ENCODE measurements around the gene KDSR.

Gene KDSR

DNA sequence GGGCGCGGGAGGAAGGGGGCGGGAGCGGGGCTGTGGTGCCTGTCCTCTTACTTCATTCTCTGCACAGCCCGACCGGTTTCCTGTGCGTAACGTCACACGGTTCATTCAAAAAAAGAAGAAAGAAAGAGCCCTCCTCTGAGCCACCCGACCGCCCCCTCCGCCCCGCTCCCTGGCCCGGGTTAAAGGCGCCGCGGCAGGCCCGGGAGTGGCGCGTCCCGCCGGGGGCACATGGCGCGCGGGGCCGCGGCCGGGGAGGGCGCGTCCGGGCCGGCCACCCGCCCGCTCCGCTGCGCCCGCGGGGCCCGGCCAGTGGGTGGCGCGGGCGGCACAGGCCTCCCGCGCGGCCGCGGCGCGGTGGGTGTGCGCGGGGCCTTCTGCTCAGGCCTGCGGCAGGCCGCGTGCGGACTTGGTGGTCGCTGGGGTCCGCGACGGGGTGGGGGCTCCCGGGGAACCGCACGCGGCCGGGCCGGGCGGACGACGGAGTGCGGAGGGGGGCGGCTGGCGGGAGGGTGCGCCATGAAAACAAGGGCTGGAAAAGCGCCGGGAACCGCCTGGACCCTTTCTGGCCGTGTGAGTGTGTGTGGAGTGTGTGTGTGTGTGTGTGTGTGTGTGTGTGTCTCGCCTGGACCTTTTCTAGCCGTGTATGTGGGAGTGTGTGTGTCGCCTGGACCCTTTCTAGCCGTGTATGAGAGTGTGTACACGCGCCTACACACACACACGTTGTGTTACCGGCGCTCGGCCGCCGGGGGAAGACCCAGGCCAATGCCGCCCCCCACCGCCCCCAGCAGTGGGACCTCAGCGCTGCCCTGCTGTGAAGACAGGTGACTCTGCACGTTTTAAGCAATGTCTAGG lies 46.7 kb downstream of the KDSR start:
- peak; percentile 79 for DNase-seq (ENCODE audit: low read depth)

DNA sequence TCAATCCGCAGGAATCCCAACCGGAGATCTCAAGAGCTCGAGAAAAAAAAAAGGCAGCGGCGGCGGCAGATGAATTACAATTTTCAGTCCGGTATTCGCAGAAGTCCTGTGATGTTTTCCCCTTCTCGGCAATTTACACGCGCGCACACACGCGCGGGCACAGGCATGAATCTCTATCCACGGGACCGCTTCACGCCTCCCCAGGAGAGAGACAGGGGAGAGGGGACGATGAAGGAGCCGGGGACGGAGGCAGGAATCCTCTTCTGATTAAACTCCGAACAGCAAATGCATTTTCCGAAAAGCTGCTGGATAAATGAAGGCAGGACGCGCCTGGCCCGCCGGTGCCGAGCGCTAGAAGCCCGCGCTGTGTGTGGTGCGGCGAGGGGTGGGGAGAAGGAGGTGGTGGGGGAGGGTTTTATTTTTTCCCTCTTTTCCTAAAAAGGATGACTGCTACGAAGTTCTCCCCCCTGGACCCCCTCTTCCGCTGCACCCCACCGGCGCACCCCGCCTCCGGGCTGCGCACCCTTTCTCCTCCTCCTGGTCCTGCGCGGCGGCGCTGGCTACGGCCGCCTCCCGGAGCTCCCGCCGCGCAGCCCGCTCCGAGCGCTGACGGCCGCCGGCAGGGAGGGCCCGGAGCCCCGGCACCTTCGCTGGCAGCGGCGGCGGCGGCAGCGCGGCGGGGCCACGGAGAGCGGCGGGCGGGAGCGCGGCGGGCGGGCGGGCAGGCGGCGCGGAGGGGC lies 47.5 kb downstream of the KDSR start, which contains the start of gene BCL2:
Gene BCL2, minus strand, starts transcription at position 387 of the 740 bp plus-strand sequence.
- DNase-seq (ENCODE audit: low read depth): no peak

DNA sequence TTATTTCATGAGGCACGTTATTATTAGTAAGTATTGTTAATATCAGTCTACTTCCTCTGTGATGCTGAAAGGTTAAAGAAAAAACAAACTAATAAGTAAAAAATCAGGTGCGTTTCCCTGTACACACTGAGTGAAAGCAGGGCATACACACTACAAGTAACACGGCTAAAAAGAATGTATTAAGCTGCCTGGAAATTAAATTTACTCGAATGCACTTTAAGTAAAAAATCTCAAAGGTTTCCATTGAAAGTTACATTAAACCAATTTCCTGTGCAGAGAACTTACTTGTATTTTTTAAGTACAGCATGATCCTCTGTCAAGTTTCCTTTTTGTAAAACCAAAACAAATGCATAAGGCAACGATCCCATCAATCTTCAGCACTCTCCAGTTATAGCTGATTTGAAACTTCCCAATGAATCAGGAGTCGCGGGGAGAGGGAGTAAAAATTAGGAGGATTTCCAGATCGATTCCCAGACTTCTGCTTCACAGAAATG lies 48.1 kb downstream of the KDSR start:
- no peak for DNase-seq (ENCODE audit: low read depth)

DNA sequence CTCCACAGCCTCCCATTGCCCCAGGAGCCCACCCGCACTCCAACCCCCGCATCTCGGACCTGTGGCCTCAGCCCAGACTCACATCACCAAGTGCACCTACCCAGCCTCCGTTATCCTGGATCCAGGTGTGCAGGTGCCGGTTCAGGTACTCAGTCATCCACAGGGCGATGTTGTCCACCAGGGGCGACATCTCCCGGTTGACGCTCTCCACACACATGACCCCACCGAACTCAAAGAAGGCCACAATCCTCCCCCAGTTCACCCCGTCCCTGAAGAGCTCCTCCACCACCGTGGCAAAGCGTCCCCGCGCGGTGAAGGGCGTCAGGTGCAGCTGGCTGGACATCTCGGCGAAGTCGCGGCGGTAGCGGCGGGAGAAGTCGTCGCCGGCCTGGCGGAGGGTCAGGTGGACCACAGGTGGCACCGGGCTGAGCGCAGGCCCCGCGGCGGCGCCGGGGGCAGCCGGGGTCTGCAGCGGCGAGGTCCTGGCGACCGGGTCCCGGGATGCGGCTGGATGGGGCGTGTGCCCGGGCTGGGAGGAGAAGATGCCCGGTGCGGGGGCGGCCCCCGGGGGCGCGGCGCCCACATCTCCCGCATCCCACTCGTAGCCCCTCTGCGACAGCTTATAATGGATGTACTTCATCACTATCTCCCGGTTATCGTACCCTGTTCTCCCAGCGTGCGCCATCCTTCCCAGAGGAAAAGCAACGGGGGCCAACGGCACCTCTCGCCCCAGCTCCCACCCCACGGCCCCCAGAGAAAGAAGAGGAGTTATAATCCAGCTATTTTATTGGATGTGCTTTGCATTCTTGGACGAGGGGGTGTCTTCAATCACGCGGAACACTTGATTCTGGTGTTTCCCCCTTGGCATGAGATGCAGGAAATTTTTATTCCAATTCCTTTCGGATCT lies 48.8 kb downstream of the KDSR start:
- DNase-seq (ENCODE audit: low read depth): peak; percentile 66

DNA sequence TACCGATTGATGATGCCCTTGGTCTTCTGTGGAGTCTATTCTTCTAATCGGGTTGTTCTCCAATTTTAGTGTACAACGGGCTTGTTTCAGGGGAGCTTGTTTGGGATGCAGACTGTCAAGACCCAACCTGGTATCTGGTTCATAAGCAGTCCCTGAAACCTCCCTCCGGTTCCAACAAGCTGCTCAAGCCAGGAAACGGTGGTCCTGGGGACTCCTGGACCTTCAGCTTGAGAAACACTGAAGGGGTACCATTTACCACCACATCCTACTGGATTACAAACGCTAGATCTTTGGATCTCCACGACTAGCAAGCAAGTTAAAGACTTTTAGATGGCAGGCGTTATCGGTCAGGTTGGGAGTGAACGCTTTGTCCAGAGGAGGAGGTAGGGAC lies 49.5 kb downstream of the KDSR start:
- DNase-seq (ENCODE audit: low read depth): no peak

DNA sequence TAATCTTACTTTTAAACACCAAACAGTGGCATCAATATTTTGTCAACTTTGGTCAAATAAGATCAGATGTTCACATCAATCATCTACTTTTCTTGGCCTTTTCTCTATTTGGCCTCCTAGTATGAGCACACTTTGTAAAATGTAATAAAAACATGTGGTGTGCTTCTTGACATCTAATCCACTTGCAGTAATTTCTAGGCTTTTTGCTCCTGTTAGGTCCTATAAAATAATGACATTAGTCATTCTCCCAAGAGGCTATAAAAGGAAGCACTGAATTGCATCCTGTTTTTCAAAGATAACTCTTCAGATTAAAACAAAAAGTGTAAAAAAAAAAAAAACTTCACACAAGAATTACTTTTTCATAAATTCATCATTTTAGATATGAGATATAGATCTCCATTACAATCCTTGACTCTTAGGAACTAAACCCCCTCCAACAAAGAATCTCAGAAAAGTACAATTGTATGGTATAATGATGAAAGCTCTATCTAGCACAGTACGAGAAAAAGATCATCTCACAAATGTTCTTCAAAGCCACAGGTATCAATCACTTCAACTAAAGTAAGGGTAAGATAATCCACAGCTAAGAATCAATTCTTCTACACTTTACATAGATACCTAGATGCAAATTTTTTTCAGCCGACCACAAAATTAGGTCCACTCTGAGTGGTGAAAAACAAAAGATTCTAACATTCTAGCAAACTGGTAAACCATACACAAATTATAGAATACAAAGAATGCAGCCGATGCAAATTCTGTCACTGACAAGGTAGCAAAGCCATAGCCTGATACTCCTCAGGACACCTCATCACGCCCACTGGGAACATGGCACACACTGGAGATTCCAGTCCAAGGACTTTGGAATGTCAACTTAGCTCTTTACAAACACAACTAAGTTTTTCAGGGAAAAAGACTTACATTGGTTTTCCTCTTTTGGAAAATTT lies 50.1 kb downstream of the KDSR start:
- DNase-seq (ENCODE audit: low read depth): no peak

DNA sequence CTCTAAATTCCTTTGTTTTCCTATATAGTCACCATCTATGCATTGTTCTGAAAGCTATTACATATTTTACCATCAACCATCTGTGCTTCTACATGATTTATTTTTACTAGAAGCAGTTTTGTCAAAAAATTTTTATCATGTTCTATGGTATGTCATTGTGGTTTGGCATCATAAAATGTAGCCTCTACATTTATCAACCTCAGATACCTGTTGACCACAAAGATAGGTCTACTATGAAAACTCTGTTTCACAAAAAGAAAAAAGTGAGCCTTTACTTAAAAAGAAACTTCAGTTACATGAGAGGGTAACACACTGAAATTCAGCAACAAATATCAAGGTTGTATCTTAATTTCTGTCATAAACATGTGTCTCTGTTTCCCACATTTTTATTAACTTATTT lies 51.1 kb downstream of the KDSR start:
- DNase-seq (ENCODE audit: low read depth): no peak

DNA sequence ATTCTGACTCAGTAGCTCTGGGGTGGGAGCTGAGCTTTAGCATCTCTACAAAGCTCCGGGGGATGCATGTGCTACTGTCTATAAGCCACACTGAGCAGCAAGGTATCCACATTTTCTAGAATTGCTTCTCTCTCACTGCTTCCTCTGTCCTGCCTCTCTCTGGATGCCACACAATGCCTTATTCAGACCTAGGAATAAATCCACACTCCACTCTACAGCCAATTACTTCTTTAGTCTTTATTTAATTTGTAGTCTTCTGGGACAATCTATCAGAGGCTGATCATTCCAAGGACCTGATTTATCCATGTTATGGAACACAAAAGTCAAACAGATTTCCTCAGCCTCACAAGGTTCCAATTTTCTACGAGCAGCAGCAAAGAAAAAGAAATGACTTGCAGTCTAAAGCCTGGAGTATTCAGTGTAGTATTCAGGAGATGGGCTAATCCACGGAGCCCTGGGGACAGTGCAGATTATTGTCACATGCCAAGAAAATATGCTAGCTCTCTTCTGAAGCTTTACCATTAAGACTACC lies 51.8 kb downstream of the KDSR start:
- no peak for DNase-seq (ENCODE audit: low read depth)

DNA sequence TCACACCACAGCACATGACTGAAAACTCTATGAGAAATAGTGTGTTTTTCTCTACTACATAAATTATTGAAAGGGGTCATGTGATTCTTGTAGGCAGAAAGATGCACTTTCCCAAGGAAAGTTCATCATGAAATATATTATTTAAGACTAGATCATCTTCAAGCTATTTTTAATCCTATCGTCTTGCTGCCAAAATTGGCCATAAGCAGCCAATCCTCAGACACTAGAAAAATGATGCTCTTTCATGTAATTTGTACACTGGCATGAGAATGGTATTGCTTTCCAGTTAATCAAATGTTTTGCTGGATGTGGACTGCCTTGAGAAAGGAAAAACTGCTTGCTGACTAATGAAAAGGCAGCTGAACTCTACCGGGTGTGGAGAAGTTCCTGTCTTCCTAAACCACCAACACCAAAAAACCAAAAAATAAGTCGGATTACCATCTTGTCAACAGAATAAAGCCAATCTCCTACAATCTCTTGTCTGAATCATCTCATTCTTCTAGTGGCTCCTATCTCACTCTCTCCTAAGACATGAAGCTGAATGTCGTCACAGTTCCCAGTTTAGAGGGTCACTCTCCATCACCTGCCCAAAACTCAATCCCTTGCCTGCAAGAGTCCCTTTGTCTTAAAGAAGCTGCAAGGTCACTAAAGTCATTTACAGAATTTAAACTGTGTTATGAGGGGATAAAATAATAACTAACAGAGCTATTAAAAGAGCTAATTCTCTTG lies 52.8 kb downstream of the KDSR start:
- DNase-seq (ENCODE audit: low read depth): no peak

DNA sequence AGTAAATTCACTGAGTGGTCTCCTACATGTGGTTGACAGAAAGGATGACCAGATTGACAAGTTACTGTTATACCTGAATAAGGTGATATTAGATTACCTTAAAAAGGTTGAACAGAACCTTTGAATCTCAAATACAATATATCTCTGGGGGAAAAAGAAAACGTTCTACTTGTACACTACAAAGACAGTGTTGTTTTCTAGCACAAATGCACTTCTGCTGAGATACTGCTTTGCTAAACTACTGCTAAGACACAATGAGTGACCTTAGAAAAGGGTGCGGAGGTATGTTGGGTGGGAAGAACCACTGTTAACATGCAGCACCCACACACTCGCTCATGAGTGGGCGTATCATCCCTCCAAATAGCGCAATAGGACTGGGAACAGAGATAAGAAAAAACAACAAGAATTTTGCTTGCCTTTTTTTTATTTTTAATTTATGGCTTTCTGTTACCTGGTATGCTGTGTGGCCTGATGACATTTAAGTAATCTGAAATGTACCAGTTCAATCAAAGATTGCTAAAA lies 53.5 kb downstream of the KDSR start:
- no peak for DNase-seq (ENCODE audit: low read depth)

DNA sequence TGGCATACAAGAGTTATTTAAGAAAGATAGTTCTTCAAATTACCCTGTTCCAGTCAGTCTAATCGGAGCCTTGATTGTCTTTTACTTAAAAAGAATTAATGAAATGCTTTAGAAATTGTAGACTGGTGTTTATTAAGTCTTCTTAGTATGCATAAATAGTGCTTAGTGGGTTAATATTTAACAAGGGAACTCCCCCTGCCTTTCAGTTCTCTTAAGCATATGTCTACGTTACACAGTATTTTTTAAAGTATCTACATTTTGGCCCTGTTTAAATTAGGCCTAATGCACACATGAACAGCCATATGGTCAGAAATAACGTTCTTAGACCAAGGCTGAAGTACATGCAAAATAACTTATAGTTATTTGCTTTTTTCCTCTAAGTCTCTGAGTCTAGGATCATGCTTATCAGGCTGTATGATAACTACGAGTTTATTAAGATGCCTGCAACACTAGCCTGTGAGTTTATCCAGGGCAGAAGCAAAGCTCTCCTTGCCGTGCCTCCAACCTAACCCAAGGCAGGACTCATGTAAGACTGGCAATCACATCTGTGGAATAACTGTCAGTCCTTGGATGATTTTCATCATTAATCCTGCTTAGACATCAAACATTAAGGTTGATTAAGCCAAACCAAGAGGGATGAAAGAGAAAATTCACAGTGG lies 54.1 kb downstream of the KDSR start:
- no peak for DNase-seq (ENCODE audit: low read depth)

DNA sequence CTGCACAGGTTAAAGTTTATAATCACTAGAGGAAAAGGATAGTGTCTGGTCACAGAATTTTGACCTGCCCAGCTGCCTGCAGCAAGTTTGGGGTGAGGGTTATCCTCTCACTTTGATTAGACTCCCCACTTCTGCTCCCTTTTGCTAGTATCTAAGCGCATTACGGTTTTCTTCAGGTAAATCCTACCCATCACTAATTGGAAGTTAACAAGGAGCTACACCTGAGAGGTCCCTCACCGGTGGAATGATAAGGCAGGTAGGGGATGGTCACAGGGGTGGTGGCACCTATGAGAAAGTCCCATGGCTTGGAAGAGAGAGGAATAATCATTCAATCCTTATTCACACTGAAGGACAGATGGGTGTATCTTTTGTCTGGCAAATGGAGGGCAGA lies 55.0 kb downstream of the KDSR start:
- DNase-seq (ENCODE audit: low read depth): no peak

DNA sequence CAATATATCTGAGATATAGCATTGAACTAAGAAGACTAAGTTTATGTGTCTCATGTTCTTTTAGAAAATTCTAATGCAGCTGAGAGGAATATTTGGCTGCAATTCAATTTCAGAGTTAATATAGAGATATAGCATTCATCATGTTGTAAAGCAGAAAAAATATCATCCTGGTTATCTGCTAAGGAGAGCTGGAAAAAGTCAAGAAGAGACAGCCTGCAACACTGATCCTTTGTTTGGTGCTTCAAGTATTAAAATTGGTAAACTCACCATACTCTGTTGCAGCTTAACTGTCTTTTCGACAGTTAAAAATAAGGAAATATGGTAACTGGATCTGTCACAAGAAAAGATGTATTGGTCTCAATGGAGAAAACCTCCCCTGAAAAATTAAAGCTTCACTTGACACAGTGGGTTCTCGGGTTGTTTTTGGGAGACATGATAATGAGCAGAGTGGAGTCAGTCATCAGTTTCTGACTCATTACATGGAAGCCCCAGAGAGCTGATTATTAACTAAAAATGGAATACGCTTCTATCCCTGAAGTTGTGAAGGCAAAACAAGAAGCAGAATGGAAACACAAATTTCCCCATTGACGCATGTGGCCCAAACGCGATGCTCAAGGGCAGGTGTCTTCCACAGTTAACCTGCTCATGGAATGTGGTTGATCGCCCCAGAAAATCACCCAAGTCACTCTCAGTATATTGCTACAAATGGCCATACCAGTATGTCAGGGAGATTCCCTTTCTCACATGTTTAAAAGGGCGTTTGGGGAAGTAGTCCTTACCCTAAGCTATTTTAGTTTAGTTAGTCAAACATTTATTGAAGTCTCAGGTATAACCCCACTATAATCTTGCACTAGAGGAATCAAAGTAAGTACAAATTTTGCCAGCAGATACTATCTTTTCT lies 55.6 kb downstream of the KDSR start:
- DNase-seq (ENCODE audit: low read depth): no peak

DNA sequence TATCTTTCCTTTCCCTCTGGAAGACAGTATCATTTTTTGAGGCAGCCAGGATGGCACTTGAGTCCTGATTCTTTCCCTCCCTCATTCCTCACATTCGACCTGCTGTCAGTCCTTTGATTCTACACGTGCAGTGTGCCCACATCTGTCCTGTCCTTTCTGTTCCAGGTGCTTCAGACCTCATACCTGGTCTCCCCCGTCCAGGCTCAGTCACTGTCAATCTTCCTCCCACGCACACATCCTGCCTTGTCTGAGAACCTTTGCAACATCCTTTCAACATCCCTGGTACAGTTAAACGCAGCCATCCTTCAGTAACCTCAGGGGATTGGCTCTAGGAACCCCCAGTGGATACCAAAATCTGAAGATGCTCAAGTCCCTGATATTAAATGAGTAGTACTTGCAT lies 57.6 kb downstream of the KDSR start:
- DNase-seq (ENCODE audit: low read depth): no peak

DNA sequence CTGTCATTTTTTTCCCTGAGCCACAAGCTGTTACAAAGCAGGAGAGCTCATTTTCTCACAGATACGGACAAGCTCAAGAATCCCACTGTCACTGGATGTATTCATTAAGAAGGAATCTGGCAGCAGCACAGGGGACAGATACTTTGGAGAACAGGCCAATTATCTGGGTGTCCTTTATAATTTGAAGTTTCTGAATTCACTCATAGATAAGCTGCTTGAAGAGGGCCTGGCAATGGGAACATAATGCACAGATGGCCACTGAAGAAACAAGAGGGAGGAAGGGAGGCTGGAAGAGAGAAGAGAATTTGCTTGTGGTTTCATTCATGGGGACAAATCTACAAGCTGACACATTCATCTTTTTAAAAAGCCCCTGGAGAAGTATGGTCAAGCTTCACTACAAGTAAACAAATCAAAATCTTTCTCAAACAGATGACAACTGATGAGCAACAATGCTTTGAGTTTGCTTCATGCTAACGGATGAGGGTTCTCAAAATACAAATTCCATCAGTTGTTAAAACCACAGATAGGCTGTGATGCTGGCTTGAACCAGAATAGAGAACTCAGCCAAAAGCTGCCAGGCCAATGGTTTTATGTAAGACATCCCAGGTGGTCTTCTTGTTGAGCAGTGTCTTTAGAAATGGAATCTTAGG lies 59.3 kb downstream of the KDSR start:
- DNase-seq (ENCODE audit: low read depth): no peak

DNA sequence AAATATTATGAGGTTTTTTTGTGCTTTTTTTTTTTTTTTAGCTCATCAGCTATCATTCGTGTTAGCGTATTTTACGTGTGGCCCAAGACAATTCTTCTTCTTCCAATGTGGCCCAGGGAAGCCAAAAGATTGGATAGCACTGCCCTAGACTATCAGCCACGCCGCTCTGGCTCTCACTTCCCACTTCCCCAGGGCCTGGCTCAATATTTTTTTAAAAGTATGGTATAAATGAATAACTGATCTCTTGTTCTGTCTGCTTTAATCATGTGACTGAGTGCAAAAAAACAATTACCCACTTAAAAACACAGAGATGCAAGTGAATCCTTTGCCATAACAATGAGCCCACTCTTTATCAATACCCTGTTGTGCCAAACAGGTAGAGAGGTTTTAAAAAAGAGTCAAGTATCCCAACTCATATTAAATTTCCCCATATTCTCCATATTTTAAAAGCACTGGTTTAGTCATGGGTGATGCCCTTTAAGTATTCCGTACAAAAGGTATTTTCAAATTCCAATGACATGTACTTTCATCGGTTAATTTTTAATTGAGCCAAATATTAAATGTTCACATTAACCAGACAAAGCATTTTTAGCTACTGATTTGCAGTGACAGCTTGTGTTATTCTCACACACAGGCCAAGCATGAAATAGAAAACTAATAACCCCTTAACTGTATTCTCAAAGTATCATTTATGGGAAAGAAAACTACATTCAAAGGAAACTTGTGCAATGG lies 60.0 kb downstream of the KDSR start:
- no peak for DNase-seq (ENCODE audit: low read depth)

DNA sequence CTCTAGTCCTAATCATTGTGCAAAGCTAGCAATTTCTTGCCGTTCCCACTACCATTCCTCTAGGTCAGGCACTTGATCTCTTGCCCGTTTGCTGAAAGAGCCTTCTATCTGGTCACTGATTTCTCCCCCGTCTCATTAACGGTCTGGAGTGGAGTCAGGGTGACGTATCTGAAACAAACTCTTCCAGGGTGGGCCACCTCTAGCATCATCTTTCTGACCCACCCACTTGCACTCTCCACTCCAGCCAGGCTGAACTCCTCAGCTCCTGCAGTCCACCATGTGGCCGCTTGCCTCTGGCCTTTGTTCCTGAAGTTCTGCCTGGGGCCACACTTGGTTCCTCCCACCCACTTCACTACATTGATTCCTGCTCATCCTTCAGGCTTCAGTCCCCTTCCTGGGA lies 60.8 kb downstream of the KDSR start:
- DNase-seq (ENCODE audit: low read depth): no peak
